HG03025 (cell line): ENCODE measurements around the gene GARS1.

Experiments used
- ATAC-seq: cut with Tn5 transposase; IDR thresholded peaks from one replicate; pipeline ENCODE4 v1.9.1; 2021; ENCODE audit warnings: mild to moderate bottlenecking, moderate library complexity; ENCODE audit not compliant: unreplicated experiment, low FRiP score

The GARS1 gene

GRCh38 chr7:30652698-30653641, 58.3 kb downstream of the GARS1 start:
- no peak for ATAC-seq

GRCh38 chr7:30654296-30655090, 59.8 kb downstream of the GARS1 start:
- ATAC-seq: no peak

GRCh38 chr7:30655096-30655970, 60.7 kb downstream of the GARS1 start:
- ATAC-seq: no peak

GRCh38 chr7:30656006-30656957, 61.6 kb downstream of the GARS1 start:
- ATAC-seq: no peak

GRCh38 chr7:30657131-30657530, 62.5 kb downstream of the GARS1 start:
- ATAC-seq: no peak

GRCh38 chr7:30658479-30659074, 63.9 kb downstream of the GARS1 start:
- no peak for ATAC-seq

GRCh38 chr7:30659312-30659711, 64.6 kb downstream of the GARS1 start:
- ATAC-seq: no peak

GRCh38 chr7:30660331-30661255, 65.9 kb downstream of the GARS1 start:
- ATAC-seq: no peak

GRCh38 chr7:30661926-30662325, 67.2 kb downstream of the GARS1 start:
- ATAC-seq: no peak

GRCh38 chr7:30662431-30662939, 67.8 kb downstream of the GARS1 start:
- no peak for ATAC-seq

- ATAC-seq: no peak
Observed at GRCh38 chr7:30663414-30663813, 68.7 kb downstream of the GARS1 start.

- no peak for ATAC-seq
Observed at GRCh38 chr7:30664184-30664885, 69.7 kb downstream of the GARS1 start.

- no peak for ATAC-seq
Observed at GRCh38 chr7:30665043-30665442, 70.4 kb downstream of the GARS1 start.

- no peak for ATAC-seq
Observed at GRCh38 chr7:30665449-30665848, 70.8 kb downstream of the GARS1 start.

- no peak for ATAC-seq
Observed at GRCh38 chr7:30667172-30667571, 72.5 kb downstream of the GARS1 start.

- no peak for ATAC-seq
Observed at GRCh38 chr7:30668102-30668501, 73.4 kb downstream of the GARS1 start.

- ATAC-seq: no peak
Observed at GRCh38 chr7:30671793-30672465, 77.3 kb downstream of the GARS1 start.
